ENCODE results near the gene DDX6.

The DDX6 gene, protein sequence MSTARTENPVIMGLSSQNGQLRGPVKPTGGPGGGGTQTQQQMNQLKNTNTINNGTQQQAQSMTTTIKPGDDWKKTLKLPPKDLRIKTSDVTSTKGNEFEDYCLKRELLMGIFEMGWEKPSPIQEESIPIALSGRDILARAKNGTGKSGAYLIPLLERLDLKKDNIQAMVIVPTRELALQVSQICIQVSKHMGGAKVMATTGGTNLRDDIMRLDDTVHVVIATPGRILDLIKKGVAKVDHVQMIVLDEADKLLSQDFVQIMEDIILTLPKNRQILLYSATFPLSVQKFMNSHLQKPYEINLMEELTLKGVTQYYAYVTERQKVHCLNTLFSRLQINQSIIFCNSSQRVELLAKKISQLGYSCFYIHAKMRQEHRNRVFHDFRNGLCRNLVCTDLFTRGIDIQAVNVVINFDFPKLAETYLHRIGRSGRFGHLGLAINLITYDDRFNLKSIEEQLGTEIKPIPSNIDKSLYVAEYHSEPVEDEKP

DNA sequence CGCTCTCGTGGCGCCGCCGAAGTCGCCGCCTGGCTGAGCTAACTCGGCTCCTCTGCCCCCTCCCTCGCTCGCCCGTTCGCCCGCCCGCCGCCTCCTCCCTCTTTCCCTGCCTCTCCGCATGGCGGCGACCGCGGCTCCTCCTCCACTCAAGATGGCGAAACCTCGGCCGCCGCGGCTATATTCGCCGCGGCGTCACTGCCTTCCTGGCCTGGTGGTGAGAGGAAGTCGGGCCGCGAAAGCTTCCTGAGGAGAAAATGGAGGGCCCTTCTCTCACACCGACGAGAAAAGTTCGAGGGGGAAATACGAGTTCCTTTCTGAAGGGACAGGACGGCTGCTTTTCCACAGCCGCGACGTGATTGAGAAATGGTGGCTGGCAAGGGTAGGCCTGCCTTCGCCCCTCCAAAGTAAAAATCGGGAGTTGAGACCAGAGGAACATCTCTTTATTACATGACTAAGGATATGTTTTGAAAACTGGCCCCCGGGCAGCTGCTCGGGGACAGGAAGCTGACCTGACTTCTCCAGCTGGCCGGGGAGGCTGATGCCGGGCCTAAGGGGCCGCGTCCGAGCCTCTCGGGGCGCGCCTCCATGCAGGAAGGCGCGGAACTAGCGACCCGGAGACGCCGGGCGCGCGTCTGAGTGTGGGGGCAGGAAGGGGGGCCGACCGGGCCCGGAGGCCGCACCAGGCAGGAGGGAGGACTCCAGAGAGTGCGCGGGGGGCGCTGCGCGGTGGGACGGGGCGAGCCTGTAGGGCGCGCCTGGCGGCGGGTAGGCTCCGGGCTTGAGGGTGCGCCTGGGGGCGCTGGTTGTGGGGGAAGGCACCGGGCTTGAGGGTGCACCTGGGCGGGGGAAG, at the start of gene DDX6:
Gene DDX6 (minus strand): TSS at position 54 of the 850 bp plus-strand sequence. CDS start 4,913 bp downstream, outside the sequence.
- Histone ChIP-seq H3K4me1 (ENCODE audit: insufficient read depth, low read length) (peaks cover 48% of the 10 kb centered on the region), H3K4me2 (ENCODE audit: insufficient read depth, low read length) (peak within 1 kb of the TSS; percentile 72), H3K9ac (ENCODE audit: low read depth, low read length) (peak within 1 kb of the TSS; percentile 85), H4K20me1 (ENCODE audit: insufficient read depth, low read length) (peaks cover 34% of the 10 kb centered on the region), H2AFZ (ENCODE audit: low read depth, low read length) (peak within 1 kb of the TSS; percentile 80), H3K9me3 (ENCODE audit: insufficient read depth, low read length, severe bottlenecking) (no peaks in the 10 kb centered on the region), H3K27ac (ENCODE audit: low read length) (peak within 1 kb of the TSS; percentile 94), H3K79me2 (ENCODE audit: insufficient read depth, low read length) (peaks cover 61% of the 10 kb centered on the region), H3K27me3 (ENCODE audit: insufficient read depth, low read length, poor library complexity) (no peaks in the 10 kb centered on the region), H3K4me3 (ENCODE audit: low read depth in 1 of 2, low read length in 2 of 2) (peak within 1 kb of the TSS; percentile 76 to 97), H3K36me3 (ENCODE audit: insufficient read depth, low read length) (peaks cover 27% of the 10 kb centered on the region)
- peak; percentile 73 for ATAC-seq (ENCODE audit: insufficient read depth, low read depth)
- no peak for TF ChIP-seq EZH2 (IDR thresholded peaks at IDR 0.05; ENCODE audit: borderline replicate concordance, low read depth, low read length, severe bottlenecking)
- TF ChIP-seq, protein P1, sequence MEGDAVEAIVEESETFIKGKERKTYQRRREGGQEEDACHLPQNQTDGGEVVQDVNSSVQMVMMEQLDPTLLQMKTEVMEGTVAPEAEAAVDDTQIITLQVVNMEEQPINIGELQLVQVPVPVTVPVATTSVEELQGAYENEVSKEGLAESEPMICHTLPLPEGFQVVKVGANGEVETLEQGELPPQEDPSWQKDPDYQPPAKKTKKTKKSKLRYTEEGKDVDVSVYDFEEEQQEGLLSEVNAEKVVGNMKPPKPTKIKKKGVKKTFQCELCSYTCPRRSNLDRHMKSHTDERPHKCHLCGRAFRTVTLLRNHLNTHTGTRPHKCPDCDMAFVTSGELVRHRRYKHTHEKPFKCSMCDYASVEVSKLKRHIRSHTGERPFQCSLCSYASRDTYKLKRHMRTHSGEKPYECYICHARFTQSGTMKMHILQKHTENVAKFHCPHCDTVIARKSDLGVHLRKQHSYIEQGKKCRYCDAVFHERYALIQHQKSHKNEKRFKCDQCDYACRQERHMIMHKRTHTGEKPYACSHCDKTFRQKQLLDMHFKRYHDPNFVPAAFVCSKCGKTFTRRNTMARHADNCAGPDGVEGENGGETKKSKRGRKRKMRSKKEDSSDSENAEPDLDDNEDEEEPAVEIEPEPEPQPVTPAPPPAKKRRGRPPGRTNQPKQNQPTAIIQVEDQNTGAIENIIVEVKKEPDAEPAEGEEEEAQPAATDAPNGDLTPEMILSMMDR (IDR thresholded peaks at IDR 0.05; ENCODE audit: borderline replicate concordance, extremely low read depth, low read length, poor library complexity, severe bottlenecking) = peak; percentile 50
- peak; percentile 91 for DNase-seq

DNA sequence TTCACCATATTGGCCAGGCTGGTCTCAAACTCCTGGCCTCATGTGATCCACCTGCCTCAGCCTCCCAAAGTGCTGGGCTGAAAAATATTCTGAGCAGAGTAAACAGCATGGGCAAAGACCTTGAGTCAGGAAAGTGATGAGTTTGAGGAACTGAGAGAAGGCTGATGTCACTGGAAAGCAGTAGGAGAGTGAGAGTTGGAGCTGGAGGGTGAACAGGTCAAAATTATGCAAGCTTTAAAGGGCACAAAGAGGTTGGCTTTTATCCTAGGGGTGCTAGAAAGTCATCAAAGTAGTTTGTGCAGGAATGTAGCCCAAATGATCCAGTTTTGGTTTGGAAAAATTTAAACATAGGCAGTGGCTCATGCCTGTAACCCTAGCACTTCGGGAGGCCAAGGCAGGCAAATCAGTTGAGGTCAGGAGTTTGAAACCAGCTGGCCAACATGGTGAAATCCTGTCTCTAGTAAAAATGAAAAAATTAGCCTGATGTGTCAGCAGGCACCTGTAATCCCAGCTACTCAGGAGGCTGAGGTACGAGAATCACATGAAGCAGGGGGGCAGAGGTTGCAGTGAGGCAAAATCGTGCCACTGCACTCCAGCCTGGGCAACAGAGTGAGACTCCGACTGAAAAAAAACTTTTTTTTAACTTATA, 48.1 kb upstream of the DDX6 start:
- no peaks in the 10 kb centered on the region for H3K27me3 ChIP-seq (ENCODE audit: insufficient read depth, low read length, poor library complexity)
- peaks cover 19% of the 10 kb centered on the region for H3K4me1 ChIP-seq (ENCODE audit: insufficient read depth, low read length)
- 0 out of 2 replicates have a peak overlapping the region, but pooled peaks have one; percentile 33 for H2AFZ ChIP-seq (ENCODE audit: low read depth, low read length)
- ATAC-seq (ENCODE audit: insufficient read depth, low read depth) (no peak), DNase-seq (no peak)
- no peak overlapping the region for H3K4me2 ChIP-seq (ENCODE audit: insufficient read depth, low read length)
- no peak overlapping the region for H3K27ac ChIP-seq (ENCODE audit: low read length)
- no peak overlapping the region for H3K9ac ChIP-seq (ENCODE audit: low read depth, low read length)
- H3K4me3 ChIP-seq (ENCODE audit: low read depth in 1 of 2, low read length in 2 of 2) = no peak overlapping the region
- H4K20me1 ChIP-seq (ENCODE audit: insufficient read depth, low read length) = no peaks in the 10 kb centered on the region
- H3K36me3 ChIP-seq (ENCODE audit: insufficient read depth, low read length) = no peaks in the 10 kb centered on the region
- no peaks in the 10 kb centered on the region for H3K79me2 ChIP-seq (ENCODE audit: insufficient read depth, low read length)
- no peak for TF ChIP-seq EZH2 (IDR thresholded peaks at IDR 0.05; ENCODE audit: borderline replicate concordance, low read depth, low read length, severe bottlenecking)
- TF ChIP-seq, protein P1 (IDR thresholded peaks at IDR 0.05; ENCODE audit: borderline replicate concordance, extremely low read depth, low read length, poor library complexity, severe bottlenecking) = no peak
- no peaks in the 10 kb centered on the region for H3K9me3 ChIP-seq (ENCODE audit: insufficient read depth, low read length, severe bottlenecking)

DNA sequence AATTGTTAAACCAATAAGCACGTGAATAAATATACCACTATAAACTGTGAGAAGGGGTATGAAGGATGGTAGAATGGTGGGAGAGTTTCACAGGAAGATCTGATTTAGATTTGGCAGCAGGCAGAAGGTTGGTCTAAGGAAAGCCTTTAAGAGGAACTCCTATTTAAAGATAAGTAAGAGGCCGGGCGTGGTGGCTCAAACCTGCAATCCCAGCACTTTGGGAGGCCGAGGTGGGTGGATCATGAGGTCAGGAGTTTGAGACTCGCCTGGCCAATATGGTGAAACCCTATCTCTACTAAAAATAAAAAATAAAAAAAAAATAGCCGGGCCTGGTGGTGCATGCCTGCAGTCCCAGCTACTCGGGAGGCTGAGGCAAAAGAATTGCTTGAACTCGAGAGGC, 46.9 kb upstream of the DDX6 start:
- Histone ChIP-seq H3K4me3 (ENCODE audit: low read depth in 1 of 2, low read length in 2 of 2) (no peak overlapping the region), H3K27me3 (ENCODE audit: insufficient read depth, low read length, poor library complexity) (no peaks in the 10 kb centered on the region), H3K4me2 (ENCODE audit: insufficient read depth, low read length) (no peak overlapping the region), H3K79me2 (ENCODE audit: insufficient read depth, low read length) (no peaks in the 10 kb centered on the region), H3K9me3 (ENCODE audit: insufficient read depth, low read length, severe bottlenecking) (no peaks in the 10 kb centered on the region), H4K20me1 (ENCODE audit: insufficient read depth, low read length) (no peaks in the 10 kb centered on the region), H2AFZ (ENCODE audit: low read depth, low read length) (no peak overlapping the region), H3K4me1 (ENCODE audit: insufficient read depth, low read length) (peaks cover 22% of the 10 kb centered on the region), H3K27ac (ENCODE audit: low read length) (no peak overlapping the region), H3K9ac (ENCODE audit: low read depth, low read length) (no peak overlapping the region), H3K36me3 (ENCODE audit: insufficient read depth, low read length) (no peaks in the 10 kb centered on the region)
- ATAC-seq (ENCODE audit: insufficient read depth, low read depth) = no peak
- DNase-seq = no peak
- TF ChIP-seq EZH2 (IDR thresholded peaks at IDR 0.05; ENCODE audit: borderline replicate concordance, low read depth, low read length, severe bottlenecking) = no peak
- TF ChIP-seq, protein P1 (IDR thresholded peaks at IDR 0.05; ENCODE audit: borderline replicate concordance, extremely low read depth, low read length, poor library complexity, severe bottlenecking) = no peak

Data from DND-41 (cell line).